Measurements from ENCODE around the gene RFT1. TPM values are rescaled to one million over a fixed set of nuclear protein-coding genes. Genes with fewer than 3 reads are reported as not detected.
A peak's percentile ranks its signal among the peaks of the same experiment; 100 is the strongest.

RFT1 gene
- total and polyA plus RNA-seq, 2 of the 13 experiments (the other 11 are each of a cell fraction or from before 2014, with no cell fraction given): 23.2 to 37.0 TPM

- TF ChIP-seq, protein P1, sequence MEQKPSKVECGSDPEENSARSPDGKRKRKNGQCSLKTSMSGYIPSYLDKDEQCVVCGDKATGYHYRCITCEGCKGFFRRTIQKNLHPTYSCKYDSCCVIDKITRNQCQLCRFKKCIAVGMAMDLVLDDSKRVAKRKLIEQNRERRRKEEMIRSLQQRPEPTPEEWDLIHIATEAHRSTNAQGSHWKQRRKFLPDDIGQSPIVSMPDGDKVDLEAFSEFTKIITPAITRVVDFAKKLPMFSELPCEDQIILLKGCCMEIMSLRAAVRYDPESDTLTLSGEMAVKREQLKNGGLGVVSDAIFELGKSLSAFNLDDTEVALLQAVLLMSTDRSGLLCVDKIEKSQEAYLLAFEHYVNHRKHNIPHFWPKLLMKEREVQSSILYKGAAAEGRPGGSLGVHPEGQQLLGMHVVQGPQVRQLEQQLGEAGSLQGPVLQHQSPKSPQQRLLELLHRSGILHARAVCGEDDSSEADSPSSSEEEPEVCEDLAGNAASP (CRISPR knock-in tag; IDR thresholded peaks at IDR 0.05; ENCODE audit: borderline replicate concordance): no peak; the same call in 1 of the 2 replicates
- 0 out of 2 replicates have a peak, but pooled peaks have one; percentile 40 for TF ChIP-seq ZNF136 (CRISPR knock-in tag; IDR thresholded peaks at IDR 0.05; ENCODE audit: low read depth)
- TF ChIP-seq, protein P2, sequence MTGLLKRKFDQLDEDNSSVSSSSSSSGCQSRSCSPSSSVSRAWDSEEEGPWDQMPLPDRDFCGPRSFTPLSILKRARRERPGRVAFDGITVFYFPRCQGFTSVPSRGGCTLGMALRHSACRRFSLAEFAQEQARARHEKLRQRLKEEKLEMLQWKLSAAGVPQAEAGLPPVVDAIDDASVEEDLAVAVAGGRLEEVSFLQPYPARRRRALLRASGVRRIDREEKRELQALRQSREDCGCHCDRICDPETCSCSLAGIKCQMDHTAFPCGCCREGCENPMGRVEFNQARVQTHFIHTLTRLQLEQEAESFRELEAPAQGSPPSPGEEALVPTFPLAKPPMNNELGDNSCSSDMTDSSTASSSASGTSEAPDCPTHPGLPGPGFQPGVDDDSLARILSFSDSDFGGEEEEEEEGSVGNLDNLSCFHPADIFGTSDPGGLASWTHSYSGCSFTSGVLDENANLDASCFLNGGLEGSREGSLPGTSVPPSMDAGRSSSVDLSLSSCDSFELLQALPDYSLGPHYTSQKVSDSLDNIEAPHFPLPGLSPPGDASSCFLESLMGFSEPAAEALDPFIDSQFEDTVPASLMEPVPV (CRISPR knock-in tag; IDR thresholded peaks at IDR 0.05): no peak
- TF ChIP-seq KLF12 (CRISPR knock-in tag; IDR thresholded peaks at IDR 0.05; ENCODE audit: borderline replicate concordance): no peak
- no peak for TF ChIP-seq ZNF17 (CRISPR knock-in tag; IDR thresholded peaks at IDR 0.05)
- no peak for TF ChIP-seq ZNF253 (CRISPR knock-in tag; IDR thresholded peaks at IDR 0.05; ENCODE audit: borderline replicate concordance)
- peak; percentile 17 for TF ChIP-seq SRSF1 (optimal IDR thresholded peaks at IDR 0.05; ENCODE audit: low read depth, low read length)
- no peak for TF ChIP-seq ZNF709 (CRISPR knock-in tag; IDR thresholded peaks at IDR 0.05)
- no peak; the same call in 1 of the 2 replicates for TF ChIP-seq NR2F6 (IDR thresholded peaks at IDR 0.05)
- TF ChIP-seq NR2F6 (CRISPR knock-in tag; IDR thresholded peaks at IDR 0.05): no peak
- TF ChIP-seq, protein P3, sequence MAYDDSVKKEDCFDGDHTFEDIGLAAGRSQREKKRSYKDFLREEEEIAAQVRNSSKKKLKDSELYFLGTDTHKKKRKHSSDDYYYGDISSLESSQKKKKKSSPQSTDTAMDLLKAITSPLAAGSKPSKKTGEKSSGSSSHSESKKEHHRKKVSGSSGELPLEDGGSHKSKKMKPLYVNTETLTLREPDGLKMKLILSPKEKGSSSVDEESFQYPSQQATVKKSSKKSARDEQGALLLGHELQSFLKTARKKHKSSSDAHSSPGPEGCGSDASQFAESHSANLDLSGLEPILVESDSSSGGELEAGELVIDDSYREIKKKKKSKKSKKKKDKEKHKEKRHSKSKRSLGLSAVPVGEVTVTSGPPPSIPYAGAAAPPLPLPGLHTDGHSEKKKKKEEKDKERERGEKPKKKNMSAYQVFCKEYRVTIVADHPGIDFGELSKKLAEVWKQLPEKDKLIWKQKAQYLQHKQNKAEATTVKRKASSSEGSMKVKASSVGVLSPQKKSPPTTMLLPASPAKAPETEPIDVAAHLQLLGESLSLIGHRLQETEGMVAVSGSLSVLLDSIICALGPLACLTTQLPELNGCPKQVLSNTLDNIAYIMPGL (CRISPR knock-in tag; IDR thresholded peaks at IDR 0.05; ENCODE audit: borderline replicate concordance in 1 of 2, low read depth in 1 of 2): peak; percentile 14 to 67; a peak in 3 of 4 replicates
- TF ChIP-seq ZNF44 (CRISPR knock-in tag; IDR thresholded peaks at IDR 0.05): no peak
- no peak for TF ChIP-seq CCDC6 (CRISPR knock-in tag; IDR thresholded peaks at IDR 0.05)
- no peak for TF ChIP-seq SNRNP70 (IDR thresholded peaks at IDR 0.05; ENCODE audit: low read depth, low read length)
- TF ChIP-seq NFE2L2 (IDR thresholded peaks at IDR 0.05; ENCODE audit: low read length): no peak
- TF ChIP-seq ZFP90 (CRISPR knock-in tag; IDR thresholded peaks at IDR 0.05; ENCODE audit: borderline replicate concordance): peak; percentile 71
- TF ChIP-seq KDM2A (CRISPR knock-in tag; IDR thresholded peaks at IDR 0.05; ENCODE audit: borderline replicate concordance, low read depth): no peak
- no peak for TF ChIP-seq NFYC (CRISPR knock-in tag; IDR thresholded peaks at IDR 0.05)
- TF ChIP-seq HDAC2 (CRISPR knock-in tag; IDR thresholded peaks at IDR 0.05): no peak; the same call in 1 of the 2 replicates
- TF ChIP-seq NFIC (IDR thresholded peaks at IDR 0.05; ENCODE audit: low read length): no peak
- TF ChIP-seq HHEX (CRISPR knock-in tag; IDR thresholded peaks at IDR 0.05): no peak
- TF ChIP-seq, protein P4, sequence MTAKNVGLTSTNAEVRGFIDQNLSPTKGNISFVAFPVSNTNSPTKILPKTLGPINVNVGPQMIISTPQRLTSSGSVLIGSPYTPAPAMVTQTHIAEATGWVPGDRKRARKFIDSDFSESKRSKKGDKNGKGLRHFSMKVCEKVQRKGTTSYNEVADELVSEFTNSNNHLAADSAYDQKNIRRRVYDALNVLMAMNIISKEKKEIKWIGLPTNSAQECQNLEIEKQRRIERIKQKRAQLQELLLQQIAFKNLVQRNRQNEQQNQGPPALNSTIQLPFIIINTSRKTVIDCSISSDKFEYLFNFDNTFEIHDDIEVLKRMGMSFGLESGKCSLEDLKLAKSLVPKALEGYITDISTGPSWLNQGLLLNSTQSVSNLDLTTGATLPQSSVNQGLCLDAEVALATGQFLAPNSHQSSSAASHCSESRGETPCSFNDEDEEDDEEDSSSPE (CRISPR knock-in tag; IDR thresholded peaks at IDR 0.05): no peak
- TF ChIP-seq ZNF768 (CRISPR knock-in tag; IDR thresholded peaks at IDR 0.05): no peak
Observed at GRCh38 chr3:53169045-53169831, 39.0 kb upstream of the RFT1 start (continued).
